GM12878 (cell line): Measurements from ENCODE around the gene MGLL. TPM values are rescaled to one million over a fixed set of nuclear protein-coding genes. Genes with fewer than 3 reads are reported as not detected.
A peak's percentile ranks its signal among the peaks of the same experiment; 100 is the strongest.

Experiments used
- ATAC-seq: fragments of 200-7000 bp; cut with Tn5 transposase; 3 replicates; pipeline ENCODE4 v1.9.1; 2020; ENCODE audit warnings: mild to moderate bottlenecking, moderate library complexity
- BruUV-seq: library from RNA; stranded (reverse); fragments of 400-500 nt; replicated peaks from 2 replicates; lab custom pipeline; 2021; lab: Mats Ljungman, UMichigan
- CTCF ChIA-PET: fragments of 300-600 bp; sonication (Branson Sonifier 250); formaldehyde crosslinking; extraction: SDS; loops from one replicate; lab custom pipeline; 2021; ENCODE audit warnings: inconsistent platforms; lab: Yijun Ruan, JAX
- POLR2A ChIA-PET: fragments of 350-600 bp; formaldehyde crosslinking; extraction: SDS; loops from one replicate; lab custom pipeline; 2021; ENCODE audit warnings: inconsistent platforms; lab: Charles Lee
- RAD21 ChIA-PET: fragments of 300-600 bp; sonication (Branson Sonifier 250); formaldehyde crosslinking; loops from one replicate; lab custom pipeline; 2023; ENCODE audit warnings: antibody characterized with exemption; ENCODE audit not compliant: unreplicated experiment; lab: Charles Lee
- SMC1A ChIA-PET: fragments of 300-600 bp; sonication (Branson Sonifier 250); formaldehyde crosslinking; loops from one replicate; lab custom pipeline; 2023; ENCODE audit not compliant: unreplicated experiment, uncharacterized antibody; lab: Charles Lee
- DNase-seq: peaks from one replicate; pipeline ENCODE4 v3.0.0-alpha.2; 2011; ENCODE audit warnings: low read depth, low spot score
- FAIRE-seq: peaks from 3 replicates; lab custom pipeline; 2011; peaks lifted over from hg19 to GRCh38; lab: Jason Lieb, UNC
- H2AFZ ChIP-seq: 2 replicates; pipeline ENCODE4 v1.6.0; 2011; ENCODE audit warnings: low read depth, low read length, control low read depth; ENCODE audit not compliant: control insufficient read depth
- H3K27ac ChIP-seq: 2 replicates; pipeline ENCODE4 v1.5.1; 2011; ENCODE audit warnings: control low read depth; ENCODE audit not compliant: control insufficient read depth, insufficient read depth
- H3K27me3 ChIP-seq, 2 experiments: replicated peaks in 1 of 2; 2 replicates each; pipeline versions ENCODE4 v1.6.0 to v1.6.1; 2011; ENCODE audit warnings: low read length in 1 of 2; ENCODE audit not compliant: control insufficient read depth in 2 of 2, insufficient read depth in 2 of 2
- H3K36me3 ChIP-seq, 2 experiments: 2 replicates each; pipeline ENCODE4 v1.5.1; 2011; ENCODE audit warnings: low read length in 1 of 2; ENCODE audit not compliant: control insufficient read depth in 2 of 2, insufficient read depth in 2 of 2
- H3K4me1 ChIP-seq: 2 replicates; pipeline ENCODE4 v1.6.1; 2011; ENCODE audit warnings: mild to moderate bottlenecking, low read length, moderate library complexity, mixed read lengths; ENCODE audit not compliant: control insufficient read depth, insufficient read depth
- H3K4me2 ChIP-seq: 2 replicates; pipeline ENCODE4 v1.6.0; 2011; ENCODE audit warnings: control low read depth; ENCODE audit not compliant: control insufficient read depth, insufficient read depth
- H3K4me3 ChIP-seq: fragments of 200-600 bp; sonication (generic); 2 replicates; pipeline ENCODE4 v1.5.1; 2016
- H3K79me2 ChIP-seq: 2 replicates; pipeline ENCODE4 v1.6.0; 2011; ENCODE audit warnings: low read length; ENCODE audit not compliant: control insufficient read depth, insufficient read depth
- H3K9ac ChIP-seq: 2 replicates; pipeline ENCODE4 v1.8.0; 2011; ENCODE audit warnings: low read length, control low read depth, mixed read lengths; ENCODE audit not compliant: control insufficient read depth, insufficient read depth
- H3K9me3 ChIP-seq: replicated peaks from 3 replicates; pipeline ENCODE4 v1.5.1; 2011; ENCODE audit warnings: mild to moderate bottlenecking, low read length; ENCODE audit not compliant: control insufficient read depth, insufficient read depth
- H4K20me1 ChIP-seq: 2 replicates; pipeline ENCODE4 v1.6.0; 2011; ENCODE audit not compliant: control insufficient read depth, insufficient read depth
- BMI1 ChIP-seq: fragments of 450-650 bp; IDR thresholded peaks from 2 replicates; pipeline ENCODE4 v1.6.1; 2016; ENCODE audit warnings: mild to moderate bottlenecking, moderate library complexity, borderline replicate concordance
- CHD1 ChIP-seq: IDR thresholded peaks from 2 replicates; pipeline ENCODE4 v1.6.1; 2012; ENCODE audit warnings: low read depth, low read length, improper control_type of control experiment
- CREB1 ChIP-seq: IDR thresholded peaks from 2 replicates; pipeline ENCODE4 v1.6.1; 2012; ENCODE audit warnings: low read depth, mild to moderate bottlenecking, inconsistent platforms
- E2F4 ChIP-seq: IDR thresholded peaks from 2 replicates; pipeline ENCODE4 v1.6.1; 2012; ENCODE audit warnings: low read depth, low read length, improper control_type of control experiment
- JUND ChIP-seq: IDR thresholded peaks from 2 replicates; pipeline ENCODE4 v1.6.1; 2012; ENCODE audit warnings: low read depth, mild to moderate bottlenecking, low read length, improper control_type of control experiment, moderate library complexity
- MTA3 ChIP-seq: IDR thresholded peaks from 2 replicates; pipeline ENCODE4 v1.6.1; 2012; ENCODE audit warnings: low read length, inconsistent platforms, borderline replicate concordance
- NFIC ChIP-seq: IDR thresholded peaks from 2 replicates; pipeline ENCODE4 v1.6.1; 2012; ENCODE audit warnings: low read depth, mild to moderate bottlenecking, inconsistent platforms, low read length, moderate library complexity
- POLR2A ChIP-seq: IDR thresholded peaks from 2 replicates; pipeline ENCODE4 v1.6.1; 2011; ENCODE audit warnings: low read depth, mild to moderate bottlenecking, low read length
- RELA ChIP-seq: fragments of 450-650 bp; IDR thresholded peaks from 2 replicates; pipeline ENCODE4 v1.8.0; 2014; ENCODE audit warnings: borderline replicate concordance; ENCODE audit not compliant: partially characterized antibody
- TBL1XR1 ChIP-seq: IDR thresholded peaks from 2 replicates; pipeline ENCODE4 v1.6.1; 2012; ENCODE audit warnings: low read depth, low read length, improper control_type of control experiment
- WGBS: methylation state at CpG from one replicate; pipeline ENCODE4 v1.1.6; 2016; ENCODE audit warnings: low lambda C conversion rate; ENCODE audit not compliant: insufficient replicate concordance, insufficient coverage; ENCODE audit errors: missing lambda C conversion rate; 5-methylcytosine and 5-hydroxymethylcytosine counted together
- in situ Hi-C: fragments of 300-500 bp; cut with MboI; formaldehyde crosslinking; loops from 9 replicates; pipeline ENCODE4 v1.14.3; 2018; ENCODE audit warnings: mixed read lengths
- intact Hi-C: fragments of 100-400 bp; cut with micrococcal nuclease; formaldehyde crosslinking; loops from one replicate; pipeline ENCODE4 v1.14.2; 2022; ENCODE audit not compliant: unreplicated experiment
- polyA plus RNA-seq, 11 experiments: library from polyadenylated mRNA; depleted of rRNA in 4 of 11; unstranded in 6 of 11; stranded (reverse) in 5 of 11; fragments of >200 nt; fragmentation: Nextera tagmentation in 4 of 11; fragmentation: Illumina TruSeq in 1 of 11; extraction: Ambion mirVana in 4 of 11; extraction: Trizol in 1 of 11; gene quantifications; 1 replicate in 1 of 11; 2 replicates in 10 of 11; pipeline versions ENCODE4 v1.2.1 to v1.2.3, GENCODE V29; 2011 to 2016; ENCODE audit warnings: inconsistent platforms in 2 of 11, missing spikeins in 2 of 11, low read depth in 1 of 11
- total RNA-seq, 4 experiments: library from RNA; depleted of rRNA in 3 of 4; stranded (reverse); fragments of >200 nt in 3 of 4; fragmentation: Illumina TruSeq in 1 of 4; extraction: Trizol in 1 of 4; gene quantifications; 2 replicates each; pipeline versions ENCODE4 v1.2.1 to v1.2.3, GENCODE V29; 2013 to 2021
- TF ChIP-seq, protein P1 (sequence below), 3 experiments: IDR thresholded peaks in 2 of 3; conservative IDR thresholded peaks in 1 of 3; 2 replicates each; pipeline ENCODE4 v1.5.1; 2011; ENCODE audit warnings: low read depth in 3 of 3, low read length in 3 of 3, mild to moderate bottlenecking in 3 of 3, control low read depth in 2 of 3, moderate library complexity in 2 of 3, inconsistent platforms in 1 of 3, mixed read lengths in 1 of 3; ENCODE audit not compliant: control insufficient read depth in 2 of 3, insufficient read depth in 1 of 3; ENCODE audit errors: extremely low read depth in 1 of 3
- TF ChIP-seq, protein P2 (sequence below): fragments of 150-350 bp; IDR thresholded peaks from 2 replicates; pipeline ENCODE4 v1.6.1; 2014; ENCODE audit warnings: mild to moderate bottlenecking, low read depth, low read length

MGLL gene
- total and polyA plus RNA-seq, 10 of the 15 experiments (the other 5 are each of a cell fraction or from before 2014, with no cell fraction given): 44.9 to 177 (median 72.9) TPM

GRCh38 chr3:127688416-127689265 lies 133.7 kb downstream of the MGLL start:
- 0 out of 2 replicates have a peak, but pooled peaks have one; percentile 51 for TF ChIP-seq POLR2A
- TF ChIP-seq TBL1XR1: no peak
- TF ChIP-seq CREB1: 0 out of 2 replicates have a peak, but pooled peaks have one; percentile 6
- no peak for TF ChIP-seq NFIC

GRCh38 chr3:127688022-127688415 lies 134.3 kb downstream of the MGLL start:
- Histone ChIP-seq H3K27me3 (no peaks in the 10 kb centered on the region), H4K20me1 (no peaks in the 10 kb centered on the region), H3K27ac (no peak overlapping the region), H3K9me3 (no peaks in the 10 kb centered on the region), H3K4me2 (no peak overlapping the region), H3K4me3 (no peak overlapping the region), H3K36me3 (peaks cover 14 to 19% of the 10 kb centered on the region in 2 experiments), H2AFZ (no peak overlapping the region), H3K4me1 (peaks cover 9% of the 10 kb centered on the region), H3K79me2 (no peaks in the 10 kb centered on the region), H3K9ac (no peak overlapping the region)
- BruUV-seq: no TSS peak
- WGBS: 72% methylated on average over 2 of the region's 2 CpGs
- RAD21 ChIA-PET: no interaction called here
- DNase-seq: no peak
- ATAC-seq: no peak
- CTCF ChIA-PET: no interaction called here
- FAIRE-seq: no peak
- intact Hi-C loops (no loop called here), in situ Hi-C loops (no loop called here)
- SMC1A ChIA-PET: no interaction called here
- POLR2A ChIA-PET: no interaction called here
- TF ChIP-seq, protein P1, sequence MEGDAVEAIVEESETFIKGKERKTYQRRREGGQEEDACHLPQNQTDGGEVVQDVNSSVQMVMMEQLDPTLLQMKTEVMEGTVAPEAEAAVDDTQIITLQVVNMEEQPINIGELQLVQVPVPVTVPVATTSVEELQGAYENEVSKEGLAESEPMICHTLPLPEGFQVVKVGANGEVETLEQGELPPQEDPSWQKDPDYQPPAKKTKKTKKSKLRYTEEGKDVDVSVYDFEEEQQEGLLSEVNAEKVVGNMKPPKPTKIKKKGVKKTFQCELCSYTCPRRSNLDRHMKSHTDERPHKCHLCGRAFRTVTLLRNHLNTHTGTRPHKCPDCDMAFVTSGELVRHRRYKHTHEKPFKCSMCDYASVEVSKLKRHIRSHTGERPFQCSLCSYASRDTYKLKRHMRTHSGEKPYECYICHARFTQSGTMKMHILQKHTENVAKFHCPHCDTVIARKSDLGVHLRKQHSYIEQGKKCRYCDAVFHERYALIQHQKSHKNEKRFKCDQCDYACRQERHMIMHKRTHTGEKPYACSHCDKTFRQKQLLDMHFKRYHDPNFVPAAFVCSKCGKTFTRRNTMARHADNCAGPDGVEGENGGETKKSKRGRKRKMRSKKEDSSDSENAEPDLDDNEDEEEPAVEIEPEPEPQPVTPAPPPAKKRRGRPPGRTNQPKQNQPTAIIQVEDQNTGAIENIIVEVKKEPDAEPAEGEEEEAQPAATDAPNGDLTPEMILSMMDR (IDR thresholded peaks at IDR 0.05 in 2 of 3, conservative IDR thresholded peaks at IDR 0.05 in 1 of 3; ENCODE audit: control insufficient read depth in 2 of 3, extremely low read depth in 1 of 3, insufficient read depth in 1 of 3, low read depth in 3 of 3, low read length in 3 of 3): no peak
- TF ChIP-seq RELA: no peak
- 0 out of 2 replicates have a peak, but pooled peaks have one; percentile 26 for TF ChIP-seq MTA3
- no peak for TF ChIP-seq CHD1
- TF ChIP-seq, protein P2, sequence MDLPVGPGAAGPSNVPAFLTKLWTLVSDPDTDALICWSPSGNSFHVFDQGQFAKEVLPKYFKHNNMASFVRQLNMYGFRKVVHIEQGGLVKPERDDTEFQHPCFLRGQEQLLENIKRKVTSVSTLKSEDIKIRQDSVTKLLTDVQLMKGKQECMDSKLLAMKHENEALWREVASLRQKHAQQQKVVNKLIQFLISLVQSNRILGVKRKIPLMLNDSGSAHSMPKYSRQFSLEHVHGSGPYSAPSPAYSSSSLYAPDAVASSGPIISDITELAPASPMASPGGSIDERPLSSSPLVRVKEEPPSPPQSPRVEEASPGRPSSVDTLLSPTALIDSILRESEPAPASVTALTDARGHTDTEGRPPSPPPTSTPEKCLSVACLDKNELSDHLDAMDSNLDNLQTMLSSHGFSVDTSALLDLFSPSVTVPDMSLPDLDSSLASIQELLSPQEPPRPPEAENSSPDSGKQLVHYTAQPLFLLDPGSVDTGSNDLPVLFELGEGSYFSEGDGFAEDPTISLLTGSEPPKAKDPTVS: no peak
- TF ChIP-seq POLR2A: 0 out of 2 replicates have a peak, but pooled peaks have one; percentile 24
- no peak for TF ChIP-seq JUND
- TF ChIP-seq BMI1: no peak
- TF ChIP-seq E2F4: no peak

More at GRCh38 chr3:127688416-127689265, 133.7 kb downstream of the MGLL start:
- SMC1A ChIA-PET: no interaction called here
- H3K36me3 ChIP-seq: peaks cover 14 to 23% of the 10 kb centered on the region in 2 experiments
- H3K9me3 ChIP-seq: no peaks in the 10 kb centered on the region
- H2AFZ ChIP-seq: no peak overlapping the region
- RAD21 ChIA-PET: no interaction called here
- CTCF ChIA-PET: interaction anchor here (1.0 kb wide), 1 partner anchor 114 kb away, joined by 3 read pairs; no protein-coding TSS in a partner anchor
- 92% methylated on average over 20 of the region's 20 CpGs for WGBS
- H3K9ac ChIP-seq: no peak overlapping the region
- H3K27me3 ChIP-seq: no peaks in the 10 kb centered on the region
- H4K20me1 ChIP-seq: no peaks in the 10 kb centered on the region
- no TSS peak for BruUV-seq
- H3K4me1 ChIP-seq: peaks cover 7% of the 10 kb centered on the region
- no peak for ATAC-seq
- no peaks in the 10 kb centered on the region for H3K79me2 ChIP-seq
- no peak for FAIRE-seq
- no peak overlapping the region for H3K4me2 ChIP-seq
- H3K4me3 ChIP-seq: no peak overlapping the region
- H3K27ac ChIP-seq: no peak overlapping the region
- intact Hi-C loops: no loop called here
- in situ Hi-C loops: no loop called here
- POLR2A ChIA-PET: no interaction called here
- no peak for DNase-seq
